Nephron (organoid): ENCODE measurements around the gene LSAMP.

Experiments used
- H3K27ac Mint-ChIP-seq, 3 experiments: 2 replicates each; pipeline ENCODE4 v1.8.0; 2020; ENCODE audit warnings: mixed read lengths in 3 of 3, mild to moderate bottlenecking in 2 of 3, moderate library complexity in 1 of 3
- H3K27me3 Mint-ChIP-seq: 2 replicates; pipeline ENCODE4 v1.8.0; 2021; ENCODE audit warnings: low read depth, mild to moderate bottlenecking, moderate library complexity, mixed read lengths
- H3K36me3 Mint-ChIP-seq: 2 replicates; pipeline ENCODE4 v1.8.0; 2020; ENCODE audit warnings: low read depth, mixed read lengths
- H3K4me1 Mint-ChIP-seq: 2 replicates; pipeline ENCODE4 v1.8.0; 2020; ENCODE audit warnings: mixed read lengths
- H3K4me3 Mint-ChIP-seq, 3 experiments: 2 replicates each; pipeline ENCODE4 v1.8.0; 2020; ENCODE audit warnings: mild to moderate bottlenecking in 3 of 3, mixed read lengths in 3 of 3, moderate library complexity in 2 of 3
- H3K9me3 Mint-ChIP-seq: 2 replicates; pipeline ENCODE4 v1.8.0; 2020; ENCODE audit warnings: mixed read lengths
- CTCF ChIP-seq, 3 experiments: fragments of 200-600 bp; sonication (generic); IDR thresholded peaks; one replicate each; pipeline ENCODE4 v1.5.0; 2021; ENCODE audit warnings: antibody characterized with exemption in 3 of 3; ENCODE audit not compliant: unreplicated experiment in 3 of 3

The LSAMP gene

GRCh38 chr3:116442331-116443021, 2.8 kb downstream of the LSAMP start:
- Mint-ChIP-seq H3K36me3 (no peaks in the 10 kb centered on the region), H3K4me1 (peaks cover 45% of the 10 kb centered on the region), H3K9me3 (no peaks in the 10 kb centered on the region), H3K4me3 (peak overlapping the region; percentile 31 to 91 (median 86)), H3K27ac (peak overlapping the region in 1 of 3 experiments; percentile 55), H3K27me3 (peaks cover 14% of the 10 kb centered on the region)
- no peak for TF ChIP-seq CTCF (IDR thresholded peaks at IDR 0.05; ENCODE audit: unreplicated experiment in 3 of 3)

GRCh38 chr3:116441652-116442051, 3.6 kb downstream of the LSAMP start:
- H3K4me1 Mint-ChIP-seq, result peaks cover 41% of the 10 kb centered on the region
- H3K27me3 Mint-ChIP-seq, result peaks cover 14% of the 10 kb centered on the region
- no peaks in the 10 kb centered on the region for H3K36me3 Mint-ChIP-seq
- TF ChIP-seq CTCF (IDR thresholded peaks at IDR 0.05; ENCODE audit: unreplicated experiment in 3 of 3), result no peak
- no peak overlapping the region for H3K27ac Mint-ChIP-seq
- H3K4me3 Mint-ChIP-seq, result no peak overlapping the region
- H3K9me3 Mint-ChIP-seq, result no peaks in the 10 kb centered on the region

GRCh38 chr3:116440196-116440595, 5.1 kb downstream of the LSAMP start:
- Mint-ChIP-seq H3K4me1 (peaks cover 32% of the 10 kb centered on the region), H3K27me3 (peaks cover 12% of the 10 kb centered on the region), H3K4me3 (no peak overlapping the region), H3K27ac (no peak overlapping the region), H3K9me3 (no peaks in the 10 kb centered on the region), H3K36me3 (no peaks in the 10 kb centered on the region)
- TF ChIP-seq CTCF (IDR thresholded peaks at IDR 0.05; ENCODE audit: unreplicated experiment in 3 of 3), result no peak

- Mint-ChIP-seq H3K36me3 (no peaks in the 10 kb centered on the region), H3K27ac (no peak overlapping the region), H3K9me3 (no peaks in the 10 kb centered on the region), H3K4me1 (no peaks in the 10 kb centered on the region), H3K4me3 (no peak overlapping the region), H3K27me3 (no peaks in the 10 kb centered on the region)
- TF ChIP-seq CTCF (IDR thresholded peaks at IDR 0.05; ENCODE audit: unreplicated experiment in 3 of 3), result no peak
These were observed 11.7 kb downstream of the LSAMP start for GRCh38 chr3:116433552-116433951.

GRCh38 chr3:116432795-116433194, 12.5 kb downstream of the LSAMP start:
- Mint-ChIP-seq H3K9me3 (no peaks in the 10 kb centered on the region), H3K4me1 (no peaks in the 10 kb centered on the region), H3K4me3 (no peak overlapping the region), H3K27me3 (no peaks in the 10 kb centered on the region), H3K36me3 (no peaks in the 10 kb centered on the region), H3K27ac (no peak overlapping the region)
- no peak for TF ChIP-seq CTCF (IDR thresholded peaks at IDR 0.05; ENCODE audit: unreplicated experiment in 3 of 3)
